Sigmoid colon (tissue), 7 donors: ENCODE data around the gene PCSK5. TPM values are rescaled to one million over a fixed set of nuclear protein-coding genes. Genes with fewer than 3 reads are reported as not detected.

Experiments
- DNase-seq: peaks from one replicate; pipeline ENCODE4 v3.0.0-alpha.2; 2019
- H3K27ac ChIP-seq, 4 donors: fragments of 200-600 bp; sonication (generic); one replicate each; pipeline ENCODE4 v1.5.1; 2016 to 2019; ENCODE audit warnings: mild to moderate bottlenecking in 1 of 4
- H3K27me3 ChIP-seq, 3 donors: fragments of 200-600 bp; sonication (generic); one replicate each; pipeline ENCODE4 v1.5.1; 2019; ENCODE audit warnings: mild to moderate bottlenecking in 1 of 3
- H3K36me3 ChIP-seq, 4 donors: fragments of 200-600 bp; sonication (generic); one replicate each; pipeline ENCODE4 v1.5.1; 2016 to 2019
- H3K4me1 ChIP-seq, 4 donors: fragments of 200-600 bp; sonication (generic); one replicate each; pipeline ENCODE4 v1.5.1; 2017 to 2019
- H3K4me3 ChIP-seq, 4 donors: fragments of 200-600 bp; sonication (generic); one replicate each; pipeline ENCODE4 v1.5.1; 2017 to 2019; ENCODE audit warnings: mild to moderate bottlenecking in 2 of 4, moderate library complexity in 1 of 4
- H3K9me3 ChIP-seq, 4 donors: fragments of 200-600 bp in 3 of 4; sonication (generic) in 3 of 4; one replicate each; pipeline versions ENCODE4 v1.5.1 to v1.6.1; 2013 to 2019
- CTCF ChIP-seq, 4 experiments: fragments of 450-650 bp in 3 of 4; fragments of 200-600 bp in 1 of 4; IDR thresholded peaks; one replicate each; pipeline ENCODE4 v1.5.1; 2016 to 2019; ENCODE audit warnings: antibody characterized with exemption in 4 of 4, mild to moderate bottlenecking in 3 of 4, moderate library complexity in 2 of 4
- EP300 ChIP-seq, 4 donors: sonication (generic); formaldehyde crosslinking; IDR thresholded peaks; one replicate each; pipeline ENCODE4 v1.6.1; 2017; ENCODE audit warnings: antibody characterized with exemption in 4 of 4
- POLR2A ChIP-seq, 2 donors: fragments of 450-650 bp; IDR thresholded peaks; one replicate each; pipeline ENCODE4 v1.6.1; 2016; ENCODE audit warnings: antibody characterized with exemption in 2 of 2, mild to moderate bottlenecking in 2 of 2, moderate library complexity in 2 of 2
- POLR2AphosphoS5 ChIP-seq, 4 donors: sonication (generic); formaldehyde crosslinking; IDR thresholded peaks; one replicate each; pipeline ENCODE4 v1.6.1; 2017; ENCODE audit warnings: antibody characterized with exemption in 4 of 4
- WGBS, 2 donors: extraction: QIAGEN DNeasy Blood & Tissue Kit; methylation state at CpG; one replicate each; pipeline ENCODE4 v1.1.7; 2013; 5-methylcytosine and 5-hydroxymethylcytosine counted together
- intact Hi-C: fragments of 100-400 bp; cut with DNase I; formaldehyde crosslinking; loops from one replicate; pipeline ENCODE4 v1.15.1; 2023
- polyA plus RNA-seq, 3 donors: library from polyadenylated mRNA; stranded (reverse); fragments of 200-250 nt; gene quantifications; one replicate each; pipeline ENCODE4 v1.2.3, GENCODE V29; 2013
- total RNA-seq, 4 donors: library from RNA; depleted of rRNA; stranded (reverse); fragments of >200 nt; gene quantifications; one replicate each; pipeline ENCODE4 v1.1.0, GENCODE V29; 2016
- donor health status: healthy with polysubstance abuse.
- donor health status: Bipolar disorder and iron deficiency.
- donor health status: healthy.

PCSK5 gene
- total and polyA plus RNA-seq, 7 donors: 2.4 to 23.5 (median 8.4) TPM

- no peak for DNase-seq
- Histone ChIP-seq H3K27ac (no peak overlapping the region), H3K9me3 (no peaks in the 10 kb centered on the region), H3K4me1 (peaks cover 0 to under 1% (median 0%) of the 10 kb centered on the region in 4 donors), H3K36me3 (no peaks in the 10 kb centered on the region), H3K27me3 (no peaks in the 10 kb centered on the region), H3K4me3 (no peak overlapping the region)
- intact Hi-C loops: no loop called here
- TF ChIP-seq POLR2A (IDR thresholded peaks at IDR 0.05) (no peak), POLR2AphosphoS5 (IDR thresholded peaks at IDR 0.05) (no peak), CTCF (IDR thresholded peaks at IDR 0.05) (no peak), EP300 (IDR thresholded peaks at IDR 0.05) (no peak)
- WGBS, 2 donors: 86 to 88% methylated on average over 3 of the region's 3 CpGs
Observed at GRCh38 chr9:75918909-75919308, 28.4 kb downstream of the PCSK5 start.

- no peaks in the 10 kb centered on the region for H3K4me1 ChIP-seq
- intact Hi-C loops: no loop called here
Observed at GRCh38 chr9:75921391-75922127, 31.1 kb downstream of the PCSK5 start.

GRCh38 chr9:75926385-75926784, 35.9 kb downstream of the PCSK5 start:
- 71 to 78% methylated on average over 2 of the region's 2 CpGs for WGBS, 2 donors
- Histone ChIP-seq H3K36me3 (no peaks in the 10 kb centered on the region), H3K9me3 (no peaks in the 10 kb centered on the region), H3K4me1 (peaks cover 0 to 16% (median 10%) of the 10 kb centered on the region in 4 donors), H3K27ac (no peak overlapping the region), H3K4me3 (no peak overlapping the region), H3K27me3 (no peaks in the 10 kb centered on the region)
- TF ChIP-seq EP300 (IDR thresholded peaks at IDR 0.05) (no peak), POLR2AphosphoS5 (IDR thresholded peaks at IDR 0.05) (no peak), POLR2A (IDR thresholded peaks at IDR 0.05) (no peak), CTCF (IDR thresholded peaks at IDR 0.05) (no peak)
- no peak for DNase-seq
- intact Hi-C loops: no loop called here

More at GRCh38 chr9:75921391-75922127, 31.1 kb downstream of the PCSK5 start:
- Histone ChIP-seq H3K27me3 (no peaks in the 10 kb centered on the region), H3K27ac (no peak overlapping the region), H3K9me3 (no peaks in the 10 kb centered on the region), H3K36me3 (no peaks in the 10 kb centered on the region), H3K4me3 (no peak overlapping the region)
- DNase-seq: no peak
- 82% methylated on average over 5 of the region's 5 CpGs for WGBS, 2 donors
- no peak for TF ChIP-seq POLR2A (IDR thresholded peaks at IDR 0.05)
- no peak for TF ChIP-seq POLR2AphosphoS5 (IDR thresholded peaks at IDR 0.05)
- no peak for TF ChIP-seq EP300 (IDR thresholded peaks at IDR 0.05)
- no peak for TF ChIP-seq CTCF (IDR thresholded peaks at IDR 0.05)

GRCh38 chr9:75927356-75927755, 36.9 kb downstream of the PCSK5 start:
- no peak for DNase-seq
- no peak overlapping the region for H3K27ac ChIP-seq
- no peak for TF ChIP-seq CTCF (IDR thresholded peaks at IDR 0.05)
- TF ChIP-seq POLR2A (IDR thresholded peaks at IDR 0.05): no peak
- no peaks in the 10 kb centered on the region for H3K27me3 ChIP-seq
- H3K4me3 ChIP-seq: no peak overlapping the region
- peaks cover 0 to 19% (median 13%) of the 10 kb centered on the region in 4 donors for H3K4me1 ChIP-seq
- no peaks in the 10 kb centered on the region for H3K36me3 ChIP-seq
- H3K9me3 ChIP-seq: no peaks in the 10 kb centered on the region
- intact Hi-C loops: no loop called here
- WGBS, 2 donors: 84 to 88% methylated on average over 2 of the region's 2 CpGs

- Histone ChIP-seq H3K27me3 (no peaks in the 10 kb centered on the region), H3K27ac (peak overlapping the region; percentile 33 to 76 (median 56)), H3K36me3 (peaks cover 0 to 21% (median 0%) of the 10 kb centered on the region in 4 donors), H3K4me3 (no peak overlapping the region), H3K4me1 (peaks cover 0 to 19% (median 13%) of the 10 kb centered on the region in 4 donors), H3K9me3 (no peaks in the 10 kb centered on the region)
- 92 to 95% methylated on average over 4 of the region's 4 CpGs for WGBS, 2 donors
- intact Hi-C loops: no loop called here
- TF ChIP-seq EP300 (IDR thresholded peaks at IDR 0.05) (no peak), POLR2A (IDR thresholded peaks at IDR 0.05) (no peak), CTCF (IDR thresholded peaks at IDR 0.05) (no peak), POLR2AphosphoS5 (IDR thresholded peaks at IDR 0.05) (no peak)
- DNase-seq: no peak
Observed at GRCh38 chr9:75930190-75930589, 39.7 kb downstream of the PCSK5 start.
